Neural cell (in vitro differentiated cells): Measurements from ENCODE around the gene SLC2A8. TPM values are rescaled to one million over a fixed set of nuclear protein-coding genes. Genes with fewer than 3 reads are reported as not detected.

Experiments
- H2AFZ ChIP-seq: fragments of 200-600, 300-800 bp; sonication (generic), shearing (Covaris generic); 2 replicates; pipeline ENCODE4 v1.6.0; 2014; ENCODE audit warnings: low read depth, mild to moderate bottlenecking, antibody characterized with exemption, low read length, moderate library complexity
- H3F3A ChIP-seq: fragments of 200-600 bp; shearing (Covaris generic); 2 replicates; pipeline ENCODE4 v1.6.1; 2016; ENCODE audit warnings: mild to moderate bottlenecking, moderate library complexity, mixed read lengths, antibody characterized with exemption, low read length; ENCODE audit not compliant: insufficient read depth, poor library complexity, severe bottlenecking
- H3K27ac ChIP-seq: fragments of 200-600, 300-800 bp; sonication (generic), shearing (Covaris generic); 2 replicates; pipeline ENCODE4 v1.5.1; 2014; ENCODE audit warnings: mild to moderate bottlenecking, low read length, moderate library complexity
- H3K27me3 ChIP-seq: fragments of 300-800, 200-600 bp; sonication (generic), shearing (Covaris generic); 2 replicates; pipeline ENCODE4 v1.6.0; 2014; ENCODE audit warnings: mild to moderate bottlenecking, low read depth, low read length, moderate library complexity; ENCODE audit not compliant: insufficient read depth
- H3K36me3 ChIP-seq: fragments of 300-800, 200-600 bp; sonication (generic), shearing (Covaris generic); 2 replicates; pipeline ENCODE4 v1.5.1; 2014; ENCODE audit warnings: mild to moderate bottlenecking, antibody characterized with exemption, low read length, moderate library complexity; ENCODE audit not compliant: insufficient read depth
- H3K4me2 ChIP-seq: fragments of 300-800, 200-600 bp; sonication (generic), shearing (Covaris generic); 2 replicates; pipeline ENCODE4 v1.6.0; 2014; ENCODE audit warnings: mild to moderate bottlenecking, low read length
- H3K4me3 ChIP-seq: fragments of 300-800, 200-600 bp; sonication (generic), shearing (Covaris generic); 2 replicates; pipeline ENCODE4 v1.5.1; 2014; ENCODE audit warnings: mild to moderate bottlenecking, low read length, moderate library complexity
- H3K79me2 ChIP-seq: fragments of 200-600 bp; shearing (Covaris generic); replicated peaks from 2 replicates; pipeline ENCODE4 v1.6.0; 2014; ENCODE audit warnings: mild to moderate bottlenecking, low read length, moderate library complexity; ENCODE audit not compliant: insufficient read depth
- H3K9ac ChIP-seq: fragments of 300-800, 200-600 bp; sonication (generic), shearing (Covaris generic); 2 replicates; pipeline ENCODE4 v1.6.1; 2016; ENCODE audit warnings: mild to moderate bottlenecking, low read length, mixed read lengths
- H3K9me2 ChIP-seq: fragments of 200-600 bp; shearing (Covaris generic); 2 replicates; pipeline ENCODE4 v1.6.1; 2016; ENCODE audit warnings: mild to moderate bottlenecking, low read length, mixed read lengths; ENCODE audit not compliant: insufficient read depth
- H3K9me3 ChIP-seq: fragments of 200-600, 300-800 bp; sonication (generic), shearing (Covaris generic); 2 replicates; pipeline ENCODE4 v1.6.1; 2016; ENCODE audit warnings: mild to moderate bottlenecking, mixed run types, low read length, moderate library complexity, mixed read lengths
- H4K20me1 ChIP-seq: fragments of 200-600 bp; shearing (Covaris generic); 2 replicates; pipeline ENCODE4 v1.6.1; 2016; ENCODE audit warnings: mild to moderate bottlenecking, mixed run types; ENCODE audit not compliant: insufficient read depth
- CTCF ChIP-seq: fragments of 450-650 bp; IDR thresholded peaks from 2 replicates; pipeline ENCODE4 v1.5.1; 2014; ENCODE audit warnings: antibody characterized with exemption, mild to moderate bottlenecking, moderate library complexity; ENCODE audit not compliant: poor library complexity, severe bottlenecking
- EP300 ChIP-seq: fragments of 450-650 bp; conservative IDR thresholded peaks from 2 replicates; pipeline ENCODE4 v1.6.1; 2014; ENCODE audit warnings: antibody characterized with exemption, mild to moderate bottlenecking, moderate library complexity; ENCODE audit not compliant: poor library complexity, severe bottlenecking
- EZH2 ChIP-seq: fragments of 200-600, 300-800 bp; shearing (Covaris generic), sonication (generic); IDR thresholded peaks from 2 replicates; pipeline ENCODE4 v1.6.1; 2014; ENCODE audit warnings: antibody characterized with exemption, low read length, borderline replicate concordance, mild to moderate bottlenecking; ENCODE audit not compliant: insufficient read depth, poor library complexity, severe bottlenecking
- MXI1 ChIP-seq: fragments of 450-650 bp; conservative IDR thresholded peaks from 2 replicates; pipeline ENCODE4 v1.6.1; 2014; ENCODE audit warnings: antibody characterized with exemption, mild to moderate bottlenecking; ENCODE audit not compliant: poor library complexity, severe bottlenecking
- POLR2AphosphoS5 ChIP-seq: IDR thresholded peaks from 2 replicates; pipeline ENCODE4 v1.6.1; 2012
- RAD21 ChIP-seq: fragments of 450-650 bp; conservative IDR thresholded peaks from 2 replicates; pipeline ENCODE4 v1.6.1; 2014; ENCODE audit warnings: antibody characterized with exemption, mild to moderate bottlenecking, moderate library complexity
- REST ChIP-seq: IDR thresholded peaks from 2 replicates; pipeline ENCODE4 v1.6.1; 2012; ENCODE audit warnings: borderline replicate concordance
- SMC3 ChIP-seq: fragments of 450-650 bp; conservative IDR thresholded peaks from 2 replicates; pipeline ENCODE4 v1.6.1; 2014; ENCODE audit warnings: antibody characterized with exemption, mild to moderate bottlenecking, moderate library complexity; ENCODE audit not compliant: poor library complexity
- TAF1 ChIP-seq: IDR thresholded peaks from 2 replicates; pipeline ENCODE4 v1.6.1; 2012; ENCODE audit warnings: low read depth
- polyA plus RNA-seq: library from polyadenylated mRNA; depleted of rRNA; stranded (reverse); fragments of >200 nt; gene quantifications from 2 replicates; pipeline ENCODE4 v1.2.3, GENCODE V29; 2014

SLC2A8 gene
- polyA plus RNA-seq, 1 donor from 2014 or later, result 10.2 TPM

GRCh38 chr9:127419348-127419747 is 22.4 kb downstream of the SLC2A8 start:
- no peak overlapping the region for H3K9ac ChIP-seq
- no peaks in the 10 kb centered on the region for H3K36me3 ChIP-seq
- no peak overlapping the region for H3K4me3 ChIP-seq
- H4K20me1 ChIP-seq, result no peaks in the 10 kb centered on the region
- H3K79me2 ChIP-seq, result no peaks in the 10 kb centered on the region
- H2AFZ ChIP-seq, result no peak overlapping the region
- no peaks in the 10 kb centered on the region for H3K9me2 ChIP-seq
- H3F3A ChIP-seq, result no peaks in the 10 kb centered on the region
- no peak overlapping the region for H3K27ac ChIP-seq
- TF ChIP-seq POLR2AphosphoS5, result no peak
- no peak for TF ChIP-seq CTCF
- no peak for TF ChIP-seq REST
- no peak for TF ChIP-seq SMC3
- no peak for TF ChIP-seq EP300
- no peak for TF ChIP-seq MXI1
- no peak for TF ChIP-seq RAD21
- TF ChIP-seq EZH2, result no peak
- TF ChIP-seq TAF1, result no peak
- no peaks in the 10 kb centered on the region for H3K27me3 ChIP-seq
- H3K9me3 ChIP-seq, result no peaks in the 10 kb centered on the region
- H3K4me2 ChIP-seq, result no peak overlapping the region

GRCh38 chr9:127421057-127421456 is 24.1 kb downstream of the SLC2A8 start:
- Histone ChIP-seq H4K20me1 (no peaks in the 10 kb centered on the region), H3K4me2 (no peak overlapping the region), H2AFZ (no peak overlapping the region), H3K27ac (no peak overlapping the region), H3K27me3 (no peaks in the 10 kb centered on the region), H3K9me2 (no peaks in the 10 kb centered on the region), H3K9me3 (no peaks in the 10 kb centered on the region), H3K4me3 (no peak overlapping the region), H3K9ac (no peak overlapping the region), H3K36me3 (no peaks in the 10 kb centered on the region), H3F3A (no peaks in the 10 kb centered on the region), H3K79me2 (peaks cover 13% of the 10 kb centered on the region)
- TF ChIP-seq MXI1, result no peak

GRCh38 chr9:127422133-127422782 is 25.3 kb downstream of the SLC2A8 start:
- H3K27ac ChIP-seq, result no peak overlapping the region
- no peak overlapping the region for H3K9ac ChIP-seq
- peak overlapping the region; percentile 70 for H3K4me3 ChIP-seq
- TF ChIP-seq TAF1 (no peak), CTCF (no peak), SMC3 (no peak), POLR2AphosphoS5 (no peak), REST (no peak)
- H3K27me3 ChIP-seq, result no peaks in the 10 kb centered on the region
- no peaks in the 10 kb centered on the region for H3K36me3 ChIP-seq
- no peaks in the 10 kb centered on the region for H3F3A ChIP-seq
- H3K9me3 ChIP-seq, result no peaks in the 10 kb centered on the region
- H3K79me2 ChIP-seq, result peaks cover 15% of the 10 kb centered on the region
- H2AFZ ChIP-seq, result no peak overlapping the region
- H4K20me1 ChIP-seq, result no peaks in the 10 kb centered on the region
- H3K9me2 ChIP-seq, result no peaks in the 10 kb centered on the region
- peak overlapping the region; percentile 74 for H3K4me2 ChIP-seq
